ENCODE results near the gene FBXL7.

FBXL7 gene

DNA sequence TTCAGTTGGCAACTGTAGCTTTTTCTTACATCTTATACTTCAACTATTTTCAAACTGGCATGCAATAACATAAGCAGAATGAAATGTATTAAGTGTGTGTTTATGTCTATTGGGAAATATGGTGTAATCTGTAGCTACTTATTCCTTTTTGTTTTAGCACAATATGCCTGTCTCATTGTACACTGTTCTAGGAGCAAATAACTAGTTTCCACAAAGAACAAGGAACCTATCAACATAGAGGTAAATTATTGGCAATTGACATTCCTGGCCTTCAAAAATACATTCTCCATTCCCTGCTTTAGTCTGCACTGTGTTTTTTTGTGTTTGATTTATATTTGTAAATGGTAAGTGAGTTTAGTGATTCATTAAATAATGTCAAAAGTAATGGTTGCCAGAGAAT, 75.7 kb downstream of the FBXL7 start:
- Histone ChIP-seq H3K9ac (ENCODE audit: low read length) (no peak overlapping the region), H2BK5ac (ENCODE audit: low read depth, low read length, poor library complexity) (no peak overlapping the region), H2AFZ (ENCODE audit: insufficient read depth, low read length, poor library complexity) (no peak overlapping the region), H3K4me1 (ENCODE audit: control insufficient read depth in 1 of 2, insufficient read depth in 2 of 2, low read length in 2 of 2) (no peaks in the 10 kb centered on the region), H2AK5ac (ENCODE audit: low read length) (no peak overlapping the region), H3K4ac (ENCODE audit: low read depth, low read length) (no peak overlapping the region), H3K18ac (ENCODE audit: low read length) (no peak overlapping the region), H3K27me3 (ENCODE audit: insufficient read depth, low read length) (no peaks in the 10 kb centered on the region), H3K9me3 (ENCODE audit: insufficient read depth, low read depth, low read length) (peaks cover 3% of the 10 kb centered on the region), H3K79me1 (ENCODE audit: low read length) (no peaks in the 10 kb centered on the region), H3K4me3 (ENCODE audit: low read depth, low read length) (no peak overlapping the region), H3K27ac (ENCODE audit: low read depth, low read length) (no peak overlapping the region), H4K8ac (ENCODE audit: low read depth, low read length) (no peak overlapping the region), H3K79me2 (ENCODE audit: control insufficient read depth, insufficient read depth, low read length, poor library complexity) (no peaks in the 10 kb centered on the region), H3K36me3 (ENCODE audit: control insufficient read depth in 1 of 2, insufficient read depth in 2 of 2, low read length in 2 of 2) (peaks cover 0 to 2% of the 10 kb centered on the region in 2 experiments), H3K23ac (ENCODE audit: low read length) (no peak overlapping the region), H3K4me2 (ENCODE audit: low read length) (no peak overlapping the region), H4K91ac (ENCODE audit: low read depth, low read length) (no peak overlapping the region), H4K12ac (ENCODE audit: low read depth, low read length) (no peak overlapping the region), H2BK12ac (ENCODE audit: low read length) (no peak overlapping the region), H2BK120ac (ENCODE audit: insufficient read depth, low read length, poor library complexity) (no peak overlapping the region), H3K14ac (ENCODE audit: low read length) (no peak overlapping the region)
- DNase-seq = no peak

DNA sequence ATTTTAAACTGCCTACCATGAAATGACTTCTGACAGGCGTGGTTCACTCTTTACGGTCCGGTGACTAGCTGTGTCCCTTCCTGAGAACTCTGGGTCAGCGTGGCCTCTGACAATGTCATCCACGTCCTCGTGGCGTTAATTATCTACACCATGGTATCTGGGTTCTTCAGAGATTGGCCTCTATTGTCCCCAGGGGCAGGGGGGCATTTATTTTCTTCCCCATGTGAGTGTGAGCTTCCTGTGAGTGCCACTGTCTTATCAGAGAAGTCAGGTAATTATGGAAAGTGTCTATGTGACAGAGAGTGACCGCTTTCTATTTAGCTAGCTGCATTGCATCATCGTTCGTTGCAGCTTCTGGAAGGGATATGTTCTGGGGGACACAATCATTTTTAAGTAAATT, 77.2 kb downstream of the FBXL7 start:
- no peak overlapping the region for H2BK120ac ChIP-seq (ENCODE audit: insufficient read depth, low read length, poor library complexity)
- no peak overlapping the region for H3K18ac ChIP-seq (ENCODE audit: low read length)
- no peak overlapping the region for H3K23ac ChIP-seq (ENCODE audit: low read length)
- no peak overlapping the region for H3K14ac ChIP-seq (ENCODE audit: low read length)
- WGBS (ENCODE audit: extremely low coverage, insufficient coverage, insufficient read length) = no CpG with 5 or more reads among the region's 10 CpGs
- H3K36me3 ChIP-seq (ENCODE audit: control insufficient read depth in 1 of 2, insufficient read depth in 2 of 2, low read length in 2 of 2) = peaks cover 0 to 3% of the 10 kb centered on the region in 2 experiments
- H3K27me3 ChIP-seq (ENCODE audit: insufficient read depth, low read length) = no peaks in the 10 kb centered on the region
- no peak overlapping the region for H4K12ac ChIP-seq (ENCODE audit: low read depth, low read length)
- H3K9me3 ChIP-seq (ENCODE audit: insufficient read depth, low read depth, low read length) = no peaks in the 10 kb centered on the region
- H2AK5ac ChIP-seq (ENCODE audit: low read length) = no peak overlapping the region
- H2AFZ ChIP-seq (ENCODE audit: insufficient read depth, low read length, poor library complexity) = no peak overlapping the region
- no peak overlapping the region for H2BK5ac ChIP-seq (ENCODE audit: low read depth, low read length, poor library complexity)
- H3K79me1 ChIP-seq (ENCODE audit: low read length) = no peaks in the 10 kb centered on the region
- H4K91ac ChIP-seq (ENCODE audit: low read depth, low read length) = no peak overlapping the region
- no peaks in the 10 kb centered on the region for H3K4me1 ChIP-seq (ENCODE audit: control insufficient read depth in 1 of 2, insufficient read depth in 2 of 2, low read length in 2 of 2)
- H3K4me3 ChIP-seq (ENCODE audit: low read depth, low read length) = no peak overlapping the region
- no peak overlapping the region for H3K4ac ChIP-seq (ENCODE audit: low read depth, low read length)
- H2BK12ac ChIP-seq (ENCODE audit: low read length) = no peak overlapping the region
- H3K79me2 ChIP-seq (ENCODE audit: control insufficient read depth, insufficient read depth, low read length, poor library complexity) = no peaks in the 10 kb centered on the region
- no peak overlapping the region for H4K8ac ChIP-seq (ENCODE audit: low read depth, low read length)
- no peak for DNase-seq
- no peak overlapping the region for H3K27ac ChIP-seq (ENCODE audit: low read depth, low read length)
- H3K9ac ChIP-seq (ENCODE audit: low read length) = no peak overlapping the region
- no peak overlapping the region for H3K4me2 ChIP-seq (ENCODE audit: low read length)

DNA sequence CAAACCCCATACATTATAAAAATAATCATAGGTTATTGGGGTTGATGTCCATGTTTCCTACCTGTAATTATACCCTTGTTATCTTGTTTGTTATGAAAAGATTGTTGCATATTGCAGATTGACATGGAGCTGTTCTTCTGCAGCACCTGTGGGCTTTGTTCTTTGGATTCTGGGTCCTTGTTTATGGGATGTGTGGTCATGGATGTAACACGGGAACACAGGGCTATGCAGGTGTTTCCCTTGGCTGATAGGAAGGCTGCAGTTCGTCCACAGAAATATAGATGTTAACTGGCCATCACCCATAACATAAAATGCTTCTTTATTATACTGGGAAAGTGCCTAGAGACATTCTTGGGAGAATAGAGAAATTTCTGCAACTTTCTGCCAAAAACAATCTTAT, 77.9 kb downstream of the FBXL7 start:
- no CpG with 5 or more reads among the region's 2 CpGs for WGBS (ENCODE audit: extremely low coverage, insufficient coverage, insufficient read length)
- H3K79me2 ChIP-seq (ENCODE audit: control insufficient read depth, insufficient read depth, low read length, poor library complexity) = no peaks in the 10 kb centered on the region
- H4K91ac ChIP-seq (ENCODE audit: low read depth, low read length) = no peak overlapping the region
- H3K4me3 ChIP-seq (ENCODE audit: low read depth, low read length) = no peak overlapping the region
- H2AFZ ChIP-seq (ENCODE audit: insufficient read depth, low read length, poor library complexity) = no peak overlapping the region
- no peak overlapping the region for H3K4me2 ChIP-seq (ENCODE audit: low read length)
- H2BK120ac ChIP-seq (ENCODE audit: insufficient read depth, low read length, poor library complexity) = no peak overlapping the region
- DNase-seq = no peak
- no peak overlapping the region for H3K14ac ChIP-seq (ENCODE audit: low read length)
- H3K4ac ChIP-seq (ENCODE audit: low read depth, low read length) = no peak overlapping the region
- H3K27ac ChIP-seq (ENCODE audit: low read depth, low read length) = no peak overlapping the region
- H3K36me3 ChIP-seq (ENCODE audit: control insufficient read depth in 1 of 2, insufficient read depth in 2 of 2, low read length in 2 of 2) = peaks cover 0 to 3% of the 10 kb centered on the region in 2 experiments
- H3K27me3 ChIP-seq (ENCODE audit: insufficient read depth, low read length) = no peaks in the 10 kb centered on the region
- H3K4me1 ChIP-seq (ENCODE audit: control insufficient read depth in 1 of 2, insufficient read depth in 2 of 2, low read length in 2 of 2) = no peaks in the 10 kb centered on the region
- H3K18ac ChIP-seq (ENCODE audit: low read length) = no peak overlapping the region
- no peak overlapping the region for H3K9ac ChIP-seq (ENCODE audit: low read length)
- H2BK12ac ChIP-seq (ENCODE audit: low read length) = no peak overlapping the region
- no peaks in the 10 kb centered on the region for H3K79me1 ChIP-seq (ENCODE audit: low read length)
- no peak overlapping the region for H4K8ac ChIP-seq (ENCODE audit: low read depth, low read length)
- no peak overlapping the region for H2BK5ac ChIP-seq (ENCODE audit: low read depth, low read length, poor library complexity)
- no peak overlapping the region for H2AK5ac ChIP-seq (ENCODE audit: low read length)
- H3K9me3 ChIP-seq (ENCODE audit: insufficient read depth, low read depth, low read length) = no peaks in the 10 kb centered on the region
- no peak overlapping the region for H4K12ac ChIP-seq (ENCODE audit: low read depth, low read length)
- no peak overlapping the region for H3K23ac ChIP-seq (ENCODE audit: low read length)

GRCh38 chr5:15579193-15579990, 79.4 kb downstream of the FBXL7 start:
- H2BK120ac ChIP-seq (ENCODE audit: insufficient read depth, low read length, poor library complexity) = no peak overlapping the region
- no peak overlapping the region for H2BK12ac ChIP-seq (ENCODE audit: low read length)
- no peak overlapping the region for H3K4me3 ChIP-seq (ENCODE audit: low read depth, low read length)
- DNase-seq = no peak
- H3K4ac ChIP-seq (ENCODE audit: low read depth, low read length) = no peak overlapping the region
- H4K12ac ChIP-seq (ENCODE audit: low read depth, low read length) = no peak overlapping the region
- no peak overlapping the region for H3K18ac ChIP-seq (ENCODE audit: low read length)
- H3K27ac ChIP-seq (ENCODE audit: low read depth, low read length) = no peak overlapping the region
- peaks cover 6% of the 10 kb centered on the region for H3K9me3 ChIP-seq (ENCODE audit: insufficient read depth, low read depth, low read length)
- no peaks in the 10 kb centered on the region for H3K79me1 ChIP-seq (ENCODE audit: low read length)
- no peak overlapping the region for H3K23ac ChIP-seq (ENCODE audit: low read length)
- no peak overlapping the region for H4K8ac ChIP-seq (ENCODE audit: low read depth, low read length)
- H3K27me3 ChIP-seq (ENCODE audit: insufficient read depth, low read length) = no peaks in the 10 kb centered on the region
- H2BK5ac ChIP-seq (ENCODE audit: low read depth, low read length, poor library complexity) = no peak overlapping the region
- WGBS (ENCODE audit: extremely low coverage, insufficient coverage, insufficient read length) = no CpG with 5 or more reads among the region's 3 CpGs
- no peaks in the 10 kb centered on the region for H3K79me2 ChIP-seq (ENCODE audit: control insufficient read depth, insufficient read depth, low read length, poor library complexity)
- no peak overlapping the region for H2AFZ ChIP-seq (ENCODE audit: insufficient read depth, low read length, poor library complexity)
- no peak overlapping the region for H3K9ac ChIP-seq (ENCODE audit: low read length)
- no peak overlapping the region for H4K91ac ChIP-seq (ENCODE audit: low read depth, low read length)
- no peaks in the 10 kb centered on the region for H3K4me1 ChIP-seq (ENCODE audit: control insufficient read depth in 1 of 2, insufficient read depth in 2 of 2, low read length in 2 of 2)
- H3K4me2 ChIP-seq (ENCODE audit: low read length) = no peak overlapping the region
- no peak overlapping the region for H3K14ac ChIP-seq (ENCODE audit: low read length)
- H2AK5ac ChIP-seq (ENCODE audit: low read length) = no peak overlapping the region
- H3K36me3 ChIP-seq (ENCODE audit: control insufficient read depth in 1 of 2, insufficient read depth in 2 of 2, low read length in 2 of 2) = peaks cover 3% of the 10 kb centered on the region in 2 experiments
